Activated B cell treated with CpG ODN at 0.5 μM for 24 hours (primary cell): ENCODE results near the gene PRDM16. TPM values are rescaled to one million over a fixed set of nuclear protein-coding genes. Genes with fewer than 3 reads are reported as not detected.

Experiments
- ATAC-seq: fragments of 200-7000 bp; cut with Tn5 transposase; one replicate; pipeline ENCODE4 v1.10.0; 2021; ENCODE audit warnings: low read depth, mild to moderate bottlenecking, moderate library complexity
- CTCF ChIA-PET: fragments of 350-600 bp; sonication (Branson Sonifier 250); formaldehyde crosslinking; loops from one replicate; lab custom pipeline; 2021; ENCODE audit warnings: antibody characterized with exemption; lab: Charles Lee
- POLR2A ChIA-PET: fragments of 350-600 bp; sonication (Branson Sonifier 250); formaldehyde crosslinking; loops from one replicate; lab custom pipeline; 2021; ENCODE audit warnings: antibody characterized with exemption; lab: Charles Lee
- DNase-seq: peaks from one replicate; pipeline ENCODE4 v3.0.0; 2022
- H3K27ac Mint-ChIP-seq: one replicate; pipeline ENCODE4 v1.8.0; 2020; ENCODE audit warnings: mixed read lengths
- H3K27me3 Mint-ChIP-seq: one replicate; pipeline ENCODE4 v1.8.0; 2021; ENCODE audit warnings: mixed read lengths
- H3K36me3 Mint-ChIP-seq: one replicate; pipeline ENCODE4 v1.8.0; 2021; ENCODE audit warnings: low read depth, mixed read lengths
- H3K4me1 Mint-ChIP-seq: one replicate; pipeline ENCODE4 v1.8.0; 2021; ENCODE audit warnings: mixed read lengths
- H3K4me3 Mint-ChIP-seq: one replicate; pipeline ENCODE4 v1.8.0; 2020; ENCODE audit warnings: mild to moderate bottlenecking, mixed read lengths
- H3K9me3 Mint-ChIP-seq: one replicate; pipeline ENCODE4 v1.8.0; 2020; ENCODE audit warnings: mixed read lengths
- intact Hi-C: fragments of 100-400 bp; cut with micrococcal nuclease; formaldehyde crosslinking; loops from one replicate; pipeline ENCODE4 v1.15.1; 2024
- total RNA-seq: library from RNA; stranded (reverse); gene quantifications from 2 replicates; pipeline ENCODE4 v1.2.3, GENCODE V29; 2022
- TF ChIP-seq, protein P1 (sequence below): fragments of 200-600 bp; IDR thresholded peaks from one replicate; pipeline ENCODE4 v1.8.0; 2022; ENCODE audit warnings: antibody characterized with exemption, mild to moderate bottlenecking

PRDM16 gene
- total RNA-seq, 1 donor from 2014 or later, result not detected

- no peak overlapping the region for H3K4me3 Mint-ChIP-seq
- POLR2A ChIA-PET, result no interaction called here
- TF ChIP-seq, protein P1, sequence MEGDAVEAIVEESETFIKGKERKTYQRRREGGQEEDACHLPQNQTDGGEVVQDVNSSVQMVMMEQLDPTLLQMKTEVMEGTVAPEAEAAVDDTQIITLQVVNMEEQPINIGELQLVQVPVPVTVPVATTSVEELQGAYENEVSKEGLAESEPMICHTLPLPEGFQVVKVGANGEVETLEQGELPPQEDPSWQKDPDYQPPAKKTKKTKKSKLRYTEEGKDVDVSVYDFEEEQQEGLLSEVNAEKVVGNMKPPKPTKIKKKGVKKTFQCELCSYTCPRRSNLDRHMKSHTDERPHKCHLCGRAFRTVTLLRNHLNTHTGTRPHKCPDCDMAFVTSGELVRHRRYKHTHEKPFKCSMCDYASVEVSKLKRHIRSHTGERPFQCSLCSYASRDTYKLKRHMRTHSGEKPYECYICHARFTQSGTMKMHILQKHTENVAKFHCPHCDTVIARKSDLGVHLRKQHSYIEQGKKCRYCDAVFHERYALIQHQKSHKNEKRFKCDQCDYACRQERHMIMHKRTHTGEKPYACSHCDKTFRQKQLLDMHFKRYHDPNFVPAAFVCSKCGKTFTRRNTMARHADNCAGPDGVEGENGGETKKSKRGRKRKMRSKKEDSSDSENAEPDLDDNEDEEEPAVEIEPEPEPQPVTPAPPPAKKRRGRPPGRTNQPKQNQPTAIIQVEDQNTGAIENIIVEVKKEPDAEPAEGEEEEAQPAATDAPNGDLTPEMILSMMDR, result no peak
- H3K9me3 Mint-ChIP-seq, result no peaks in the 10 kb centered on the region
- CTCF ChIA-PET, result no interaction called here
- H3K27me3 Mint-ChIP-seq, result peaks cover 12% of the 10 kb centered on the region
- intact Hi-C loops, result no loop called here
- DNase-seq (no peak), ATAC-seq (no peak)
- H3K27ac Mint-ChIP-seq, result no peak overlapping the region
- no peaks in the 10 kb centered on the region for H3K36me3 Mint-ChIP-seq
- H3K4me1 Mint-ChIP-seq, result peaks cover 1% of the 10 kb centered on the region
These were observed 5.4 kb upstream of the PRDM16 start for GRCh38 chr1:3063379-3064295.

GRCh38 chr1:3064296-3064850 lies 4.6 kb upstream of the PRDM16 start:
- Mint-ChIP-seq H3K27ac (no peak overlapping the region), H3K36me3 (no peaks in the 10 kb centered on the region), H3K27me3 (peaks cover 14% of the 10 kb centered on the region), H3K9me3 (no peaks in the 10 kb centered on the region), H3K4me1 (peaks cover 4% of the 10 kb centered on the region), H3K4me3 (no peak overlapping the region)
- TF ChIP-seq, protein P1, result no peak
- intact Hi-C loops, result no loop called here
- no peak for ATAC-seq
- DNase-seq, result peak; percentile 1
- CTCF ChIA-PET, result no interaction called here
- POLR2A ChIA-PET, result no interaction called here

DNA sequence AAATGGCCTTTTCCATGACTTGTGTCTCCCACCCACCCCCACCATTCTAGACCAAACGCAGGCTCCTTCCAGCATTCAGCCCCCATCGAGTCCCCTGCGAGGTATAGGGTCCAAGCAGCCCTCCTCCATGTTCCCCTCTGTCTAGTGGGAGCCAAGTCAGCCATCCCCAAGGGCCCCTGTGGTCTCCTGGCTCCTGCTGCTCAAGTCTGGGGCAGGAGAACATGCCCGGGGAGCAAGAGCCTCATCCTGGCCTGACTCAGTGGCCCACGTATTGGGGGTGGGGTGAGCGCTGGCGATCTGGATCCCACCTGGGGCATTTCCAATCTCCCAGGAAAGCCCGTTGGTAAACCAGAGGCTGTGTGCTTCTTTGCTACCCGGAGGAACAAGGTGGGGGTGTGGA lies 4.1 kb upstream of the PRDM16 start:
- ATAC-seq, result no peak
- Mint-ChIP-seq H3K9me3 (no peaks in the 10 kb centered on the region), H3K4me3 (no peak overlapping the region), H3K27ac (no peak overlapping the region), H3K27me3 (peaks cover 16% of the 10 kb centered on the region), H3K36me3 (no peaks in the 10 kb centered on the region), H3K4me1 (peaks cover 4% of the 10 kb centered on the region)
- ChIA-PET CTCF (no interaction called here), POLR2A (no interaction called here)
- DNase-seq, result no peak
- intact Hi-C loops, result no loop called here
- TF ChIP-seq, protein P1, result no peak

GRCh38 chr1:3065396-3065795 lies 3.6 kb upstream of the PRDM16 start:
- Mint-ChIP-seq H3K36me3 (no peaks in the 10 kb centered on the region), H3K27ac (no peak overlapping the region), H3K4me1 (peaks cover 4% of the 10 kb centered on the region), H3K9me3 (no peaks in the 10 kb centered on the region), H3K4me3 (no peak overlapping the region), H3K27me3 (peaks cover 16% of the 10 kb centered on the region)
- DNase-seq (peak; percentile 4), ATAC-seq (no peak)
- ChIA-PET CTCF (no interaction called here), POLR2A (no interaction called here)
- intact Hi-C loops, result no loop called here
- TF ChIP-seq, protein P1, result no peak

GRCh38 chr1:3065797-3066196 lies 3.2 kb upstream of the PRDM16 start:
- no peak for ATAC-seq
- peaks cover 4% of the 10 kb centered on the region for H3K4me1 Mint-ChIP-seq
- POLR2A ChIA-PET, result no interaction called here
- H3K36me3 Mint-ChIP-seq, result no peaks in the 10 kb centered on the region
- TF ChIP-seq, protein P1, result no peak
- H3K9me3 Mint-ChIP-seq, result no peaks in the 10 kb centered on the region
- H3K27me3 Mint-ChIP-seq, result peaks cover 16% of the 10 kb centered on the region
- no peak overlapping the region for H3K4me3 Mint-ChIP-seq
- no peak overlapping the region for H3K27ac Mint-ChIP-seq
- CTCF ChIA-PET, result no interaction called here
- DNase-seq, result no peak
- intact Hi-C loops, result no loop called here
